Measurements from ENCODE around the gene SHROOM4.

GRCh38 chrX:50768801-50769200 lies 45.2 kb downstream of the SHROOM4 start:
- TF ChIP-seq CTCF (IDR thresholded peaks at IDR 0.05), result no peak
- no peak for TF ChIP-seq POLR2A (IDR thresholded peaks at IDR 0.05)

Data from lower leg skin (tissue), 3 donors.